GM12801 (cell line): ENCODE measurements around the gene NFAT5.

Source experiments
- CTCF ChIP-seq: IDR thresholded peaks from one replicate; pipeline ENCODE4 v1.5.1; 2011; ENCODE audit warnings: control low read depth; ENCODE audit not compliant: insufficient read length; ENCODE audit errors: extremely low read depth

Gene NFAT5

GRCh38 chr16:69613378-69614154 is 47.8 kb downstream of the NFAT5 start:
- no peak for TF ChIP-seq CTCF

- no peak for TF ChIP-seq CTCF
Measured at GRCh38 chr16:69615528-69615927, 49.8 kb downstream of the NFAT5 start.

- TF ChIP-seq CTCF = no peak
Measured at GRCh38 chr16:69616082-69616481, 50.3 kb downstream of the NFAT5 start.

GRCh38 chr16:69618307-69618706 is 52.5 kb downstream of the NFAT5 start:
- no peak for TF ChIP-seq CTCF

- no peak for TF ChIP-seq CTCF
Measured at GRCh38 chr16:69618721-69619120, 53.0 kb downstream of the NFAT5 start.

GRCh38 chr16:69619514-69619913 is 53.7 kb downstream of the NFAT5 start:
- TF ChIP-seq CTCF = no peak

GRCh38 chr16:69620573-69620972 is 54.8 kb downstream of the NFAT5 start:
- no peak for TF ChIP-seq CTCF
